MM.1S (cell line): ENCODE data around the gene TMEM38B.
A peak's percentile ranks its signal among the peaks of the same experiment; 100 is the strongest.

Experiments
- DNase-seq: peaks from one replicate; pipeline ENCODE4 v3.0.0-alpha.2; 2015
- H2AFZ ChIP-seq: fragments of 300-600 bp; sonication (generic); 2 replicates; pipeline ENCODE4 v1.6.0; 2016; ENCODE audit warnings: antibody characterized with exemption, low read length
- H3F3A ChIP-seq: fragments of 300-600 bp; sonication (generic); 2 replicates; pipeline ENCODE4 v1.6.1; 2016; ENCODE audit warnings: mild to moderate bottlenecking, antibody characterized with exemption, low read length, moderate library complexity, mixed read lengths; ENCODE audit not compliant: insufficient read depth
- H3K27ac ChIP-seq: fragments of 300-600 bp; sonication (generic); 2 replicates; pipeline ENCODE4 v1.5.1; 2016; ENCODE audit warnings: mild to moderate bottlenecking, low read length
- H3K27me3 ChIP-seq: fragments of 300-600 bp; sonication (generic); replicated peaks from 2 replicates; pipeline ENCODE4 v1.6.0; 2016; ENCODE audit warnings: low read length; ENCODE audit not compliant: insufficient read depth
- H3K36me3 ChIP-seq: fragments of 300-600 bp; sonication (generic); replicated peaks from 2 replicates; pipeline ENCODE4 v1.6.1; 2016; ENCODE audit warnings: mild to moderate bottlenecking, low read length, mixed read lengths; ENCODE audit not compliant: insufficient read depth
- H3K4me1 ChIP-seq: fragments of 300-600 bp; sonication (generic); 2 replicates; pipeline ENCODE4 v1.6.1; 2016; ENCODE audit warnings: low read length, mixed read lengths
- H3K4me2 ChIP-seq: fragments of 300-600 bp; sonication (generic); 2 replicates; pipeline ENCODE4 v1.6.0; 2016; ENCODE audit warnings: low read depth, low read length
- H3K4me3 ChIP-seq: fragments of 300-600 bp; sonication (generic); 2 replicates; pipeline ENCODE4 v1.5.1; 2016; ENCODE audit warnings: low read length, mixed read lengths
- H3K79me2 ChIP-seq: fragments of 300-600 bp; sonication (generic); 2 replicates; pipeline ENCODE4 v1.6.1; 2016; ENCODE audit warnings: mixed run types, low read length, mixed read lengths
- H3K9ac ChIP-seq: fragments of 300-600 bp; sonication (generic); 2 replicates; pipeline ENCODE4 v1.6.1; 2016; ENCODE audit warnings: low read length, mixed read lengths
- H3K9me2 ChIP-seq: fragments of 300-600 bp; sonication (generic); replicated peaks from 2 replicates; pipeline ENCODE4 v1.6.1; 2016; ENCODE audit warnings: mild to moderate bottlenecking, low read length, mixed read lengths; ENCODE audit not compliant: insufficient read depth
- H3K9me3 ChIP-seq: fragments of 300-600 bp; sonication (generic); replicated peaks from 2 replicates; pipeline ENCODE4 v1.6.1; 2016; ENCODE audit warnings: mild to moderate bottlenecking, low read length, mixed read lengths; ENCODE audit not compliant: insufficient read depth
- H4K20me1 ChIP-seq: fragments of 300-600 bp; sonication (generic); 2 replicates; pipeline ENCODE4 v1.6.1; 2016; ENCODE audit warnings: mild to moderate bottlenecking, low read length, moderate library complexity, mixed read lengths; ENCODE audit not compliant: insufficient read depth
- CTCF ChIP-seq: fragments of 300-600 bp; sonication (generic); IDR thresholded peaks from 2 replicates; pipeline ENCODE4 v1.5.1; 2016; ENCODE audit warnings: antibody characterized with exemption, low read length, mixed read lengths
- EZH2 ChIP-seq: fragments of 300-600 bp; sonication (generic); optimal IDR thresholded peaks from 2 replicates; pipeline ENCODE3; 2017; ENCODE audit warnings: low read depth, mild to moderate bottlenecking, antibody characterized with exemption, low read length, mixed read lengths
- EZH2phosphoT487 ChIP-seq: fragments of 300-600 bp; sonication (generic); IDR thresholded peaks from 2 replicates; pipeline ENCODE4 v1.6.1; 2018; ENCODE audit warnings: antibody characterized with exemption, low read length

TMEM38B gene

GRCh38 chr9:105694190-105694847 lies at the start of gene TMEM38B:
Gene TMEM38B (plus strand): TSS chr9:105694541. CDS start chr9:105694661, 120 bp downstream.
- Histone ChIP-seq H3K9ac (peak within 1 kb of the TSS; percentile 70), H2AFZ (peak within 1 kb of the TSS; percentile 97), H3K79me2 (peaks cover 44% of the 10 kb centered on the region), H3F3A (peaks cover 13% of the 10 kb centered on the region), H3K27me3 (no peaks in the 10 kb centered on the region), H3K4me1 (no peaks in the 10 kb centered on the region), H3K4me3 (peak within 1 kb of the TSS; percentile 96), H3K9me2 (no peaks in the 10 kb centered on the region), H3K27ac (peak within 1 kb of the TSS; percentile 54; the same call in 1 of the 2 replicates), H3K36me3 (no peaks in the 10 kb centered on the region), H3K9me3 (no peaks in the 10 kb centered on the region), H3K4me2 (peak within 1 kb of the TSS; percentile 83), H4K20me1 (no peaks in the 10 kb centered on the region)
- DNase-seq = peak; percentile 89
- TF ChIP-seq EZH2phosphoT487 = no peak
- no peak for TF ChIP-seq EZH2
- no peak for TF ChIP-seq CTCF

GRCh38 chr9:105646879-105647594 lies 47.3 kb upstream of the TMEM38B start:
- H3F3A ChIP-seq = no peaks in the 10 kb centered on the region
- no peaks in the 10 kb centered on the region for H3K27me3 ChIP-seq
- no peak overlapping the region for H3K9ac ChIP-seq
- H3K4me2 ChIP-seq = no peak overlapping the region
- TF ChIP-seq EZH2phosphoT487 (no peak), CTCF (no peak), EZH2 (no peak)
- H3K27ac ChIP-seq = no peak overlapping the region
- no peaks in the 10 kb centered on the region for H3K36me3 ChIP-seq
- no peak for DNase-seq
- no peaks in the 10 kb centered on the region for H3K79me2 ChIP-seq
- H3K4me3 ChIP-seq = no peak overlapping the region
- H3K9me3 ChIP-seq = no peaks in the 10 kb centered on the region
- no peaks in the 10 kb centered on the region for H3K9me2 ChIP-seq
- no peak overlapping the region for H2AFZ ChIP-seq
- no peaks in the 10 kb centered on the region for H4K20me1 ChIP-seq
- H3K4me1 ChIP-seq = no peaks in the 10 kb centered on the region

GRCh38 chr9:105647595-105648349 lies 46.6 kb upstream of the TMEM38B start:
- H3F3A ChIP-seq = no peaks in the 10 kb centered on the region
- H4K20me1 ChIP-seq = no peaks in the 10 kb centered on the region
- H3K79me2 ChIP-seq = no peaks in the 10 kb centered on the region
- H3K9me2 ChIP-seq = no peaks in the 10 kb centered on the region
- no peaks in the 10 kb centered on the region for H3K27me3 ChIP-seq
- no peaks in the 10 kb centered on the region for H3K4me1 ChIP-seq
- H3K4me2 ChIP-seq = no peak overlapping the region
- H3K36me3 ChIP-seq = no peaks in the 10 kb centered on the region
- no peak for DNase-seq
- no peak overlapping the region for H3K27ac ChIP-seq
- no peak for TF ChIP-seq EZH2
- TF ChIP-seq EZH2phosphoT487 = no peak
- no peak for TF ChIP-seq CTCF
- no peak overlapping the region for H3K4me3 ChIP-seq
- H2AFZ ChIP-seq = no peak overlapping the region
- no peaks in the 10 kb centered on the region for H3K9me3 ChIP-seq
- H3K9ac ChIP-seq = no peak overlapping the region
